IPS-18c (cell line): ENCODE results near the gene SH3BP5.
A peak's percentile ranks its signal among the peaks of the same experiment; 100 is the strongest.

ENCODE experiments used
- H3K4me3 ChIP-seq: 2 replicates; pipeline ENCODE4 v1.7.0; 2013; ENCODE audit warnings: low read depth, mild to moderate bottlenecking, low read length, moderate library complexity; ENCODE audit not compliant: insufficient read depth
- H3K9me3 ChIP-seq: one replicate; pipeline ENCODE4 v1.6.1; 2013; ENCODE audit warnings: mild to moderate bottlenecking, low read length, moderate library complexity; ENCODE audit not compliant: control insufficient read depth, insufficient read depth

Gene SH3BP5

DNA sequence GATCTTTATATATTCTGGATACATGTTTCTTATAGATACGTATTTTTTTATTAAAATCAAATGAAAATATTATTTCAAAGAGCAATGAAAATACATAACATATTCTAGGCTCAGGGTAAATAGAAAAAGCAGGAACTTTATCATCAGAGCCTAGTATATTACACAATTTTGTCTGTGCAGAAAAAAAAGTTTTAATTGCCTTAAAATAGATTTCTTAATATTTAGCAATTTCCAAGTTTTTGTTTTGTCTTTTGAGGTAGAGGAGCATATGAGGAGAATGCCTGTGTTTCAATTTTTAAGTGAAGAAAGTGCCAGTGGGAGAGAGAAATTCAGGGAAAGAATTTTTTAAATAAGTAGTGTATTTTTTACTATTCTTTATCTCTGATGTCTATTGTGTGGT, 115.9 kb downstream of the SH3BP5 start:
- Histone ChIP-seq H3K4me3 (no peak overlapping the region), H3K9me3 (no peaks in the 10 kb centered on the region)

DNA sequence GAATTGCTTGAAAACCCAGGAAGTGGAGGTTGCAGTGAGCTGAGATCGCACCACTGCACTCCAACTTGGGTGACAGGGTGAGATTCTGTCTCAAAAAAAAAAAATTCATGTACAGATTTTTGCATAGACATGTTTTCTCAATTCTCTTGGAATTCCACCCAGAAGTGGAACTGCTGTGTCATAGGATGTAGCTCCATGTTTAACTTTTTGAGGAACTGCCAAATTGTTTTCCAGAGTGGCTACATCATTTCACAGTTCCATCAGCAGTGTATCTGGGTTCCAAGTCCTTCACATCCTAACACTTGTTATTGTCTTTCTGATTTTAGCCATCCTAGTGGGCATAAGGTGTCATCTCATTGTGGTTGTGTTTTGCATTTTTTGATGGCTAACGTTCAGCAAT, 116.4 kb downstream of the SH3BP5 start:
- Histone ChIP-seq H3K9me3 (no peaks in the 10 kb centered on the region), H3K4me3 (no peak overlapping the region)

DNA sequence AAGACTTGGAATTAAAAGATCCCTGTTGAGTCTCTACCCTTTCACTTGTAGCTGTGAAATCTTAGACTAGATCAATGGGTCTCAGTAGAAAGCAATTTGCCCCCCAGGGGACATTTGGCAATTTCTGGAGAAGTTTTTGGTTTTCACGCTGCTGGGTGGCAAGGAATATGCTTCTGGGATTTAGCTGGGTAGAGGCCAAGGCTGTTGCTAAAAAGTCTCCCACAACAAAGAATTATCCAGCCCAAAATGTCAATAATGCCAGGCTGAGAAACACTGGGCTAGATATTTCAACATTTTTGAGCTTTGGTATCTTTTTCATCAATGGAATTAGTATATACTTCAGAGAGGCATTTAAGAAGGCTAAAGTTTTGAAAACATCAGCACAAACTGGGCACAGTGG, 117.6 kb downstream of the SH3BP5 start:
- no peak overlapping the region for H3K4me3 ChIP-seq

DNA sequence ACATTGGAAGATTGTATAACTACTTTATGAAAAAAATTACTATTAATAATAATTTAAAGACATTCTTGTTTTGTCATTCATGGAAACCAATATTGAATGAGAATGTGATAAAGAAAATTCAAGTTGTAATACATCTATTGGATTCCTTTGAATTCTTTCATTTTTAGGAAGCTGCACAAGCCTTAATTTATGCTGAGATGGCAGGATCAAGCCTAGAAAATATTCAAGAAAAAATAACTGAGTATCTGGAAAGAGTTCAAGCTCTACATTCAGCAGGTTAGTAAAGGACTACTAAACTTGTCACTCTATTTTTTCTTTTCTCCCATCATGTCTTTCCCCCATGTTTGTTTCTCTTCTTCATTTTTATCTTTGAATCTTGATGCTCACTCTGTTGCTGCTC, 120.4 kb downstream of the SH3BP5 start:
- Histone ChIP-seq H3K4me3 (no peak overlapping the region), H3K9me3 (no peaks in the 10 kb centered on the region)

More for the DNA sequence above, 117.6 kb downstream of the SH3BP5 start:
- H3K9me3 ChIP-seq, result no peaks in the 10 kb centered on the region

DNA sequence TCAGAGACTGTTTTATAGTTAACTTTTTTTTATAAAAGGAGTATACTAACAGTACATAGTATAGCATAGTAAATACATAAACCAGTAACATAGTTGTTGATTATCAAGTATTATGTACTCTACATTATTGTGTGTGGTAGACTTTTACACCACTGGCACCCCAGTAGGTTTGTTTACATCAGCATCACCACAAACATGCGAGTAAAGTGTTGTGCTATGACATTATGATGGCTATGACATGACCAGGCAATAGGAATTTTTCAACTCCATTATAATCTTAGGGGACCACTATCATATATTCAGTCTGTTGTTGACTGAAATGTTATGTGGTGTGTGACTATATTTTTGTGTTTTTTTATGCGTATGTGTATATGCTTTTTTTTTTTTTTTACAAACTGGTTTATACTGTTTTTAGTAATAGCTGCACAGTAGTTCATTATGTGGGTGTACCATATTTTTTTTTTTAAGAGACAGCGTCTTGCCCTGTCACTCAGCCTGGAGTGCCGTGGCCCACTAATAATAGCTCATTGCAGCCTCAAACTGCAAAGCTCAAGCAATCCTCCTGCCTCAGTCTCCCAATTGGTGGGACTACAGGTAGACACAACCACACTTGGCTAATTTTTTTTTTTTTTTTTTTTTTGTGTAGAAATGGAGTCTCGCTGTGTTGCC, 124.4 kb downstream of the SH3BP5 start:
- Histone ChIP-seq H3K9me3 (no peaks in the 10 kb centered on the region), H3K4me3 (no peak overlapping the region)

DNA sequence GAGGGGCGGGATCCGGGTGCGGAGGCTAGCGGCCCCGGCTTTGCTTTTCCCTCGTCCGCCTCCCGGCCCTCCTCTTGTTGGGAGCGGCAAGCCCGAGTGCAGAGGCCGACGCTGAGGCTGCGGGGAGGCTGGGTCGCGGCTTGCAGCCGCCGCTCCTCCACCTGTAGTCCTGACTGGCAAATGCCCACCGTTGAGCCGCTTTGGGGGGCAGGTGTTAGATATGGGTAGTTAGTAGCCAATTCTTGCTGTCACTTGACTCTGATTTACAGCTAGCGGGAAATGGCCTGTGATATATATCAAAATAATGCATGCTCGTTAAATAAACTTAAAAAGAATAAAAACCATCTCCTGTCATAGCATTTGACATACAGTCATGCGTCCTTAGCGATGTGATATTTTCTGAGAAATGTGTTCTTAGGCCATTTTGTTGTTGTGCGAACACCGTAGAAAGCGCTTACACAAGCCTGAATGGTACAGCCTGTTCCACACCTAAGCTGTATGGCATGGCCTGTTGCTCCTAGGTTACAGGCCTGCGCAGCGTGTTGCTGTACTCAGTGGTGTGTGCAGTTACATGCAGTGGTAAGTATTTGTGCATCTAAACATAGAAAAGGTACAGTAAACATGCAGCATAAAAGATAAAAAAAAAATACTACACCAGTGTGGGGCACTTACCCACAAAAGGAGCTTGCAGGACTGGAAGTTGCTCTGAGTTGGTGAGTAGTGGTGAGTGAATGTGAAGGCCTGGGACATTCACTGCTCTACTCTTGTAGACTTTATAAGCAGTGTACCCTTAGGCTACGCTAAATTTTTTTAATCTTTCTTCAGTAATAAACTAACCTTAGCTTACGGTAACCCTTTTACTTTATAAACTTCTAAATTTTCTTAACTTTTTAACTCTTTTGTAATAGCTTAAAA, 125.5 kb downstream of the SH3BP5 start:
- Histone ChIP-seq H3K9me3 (no peaks in the 10 kb centered on the region), H3K4me3 (peak overlapping the region; percentile 91)

DNA sequence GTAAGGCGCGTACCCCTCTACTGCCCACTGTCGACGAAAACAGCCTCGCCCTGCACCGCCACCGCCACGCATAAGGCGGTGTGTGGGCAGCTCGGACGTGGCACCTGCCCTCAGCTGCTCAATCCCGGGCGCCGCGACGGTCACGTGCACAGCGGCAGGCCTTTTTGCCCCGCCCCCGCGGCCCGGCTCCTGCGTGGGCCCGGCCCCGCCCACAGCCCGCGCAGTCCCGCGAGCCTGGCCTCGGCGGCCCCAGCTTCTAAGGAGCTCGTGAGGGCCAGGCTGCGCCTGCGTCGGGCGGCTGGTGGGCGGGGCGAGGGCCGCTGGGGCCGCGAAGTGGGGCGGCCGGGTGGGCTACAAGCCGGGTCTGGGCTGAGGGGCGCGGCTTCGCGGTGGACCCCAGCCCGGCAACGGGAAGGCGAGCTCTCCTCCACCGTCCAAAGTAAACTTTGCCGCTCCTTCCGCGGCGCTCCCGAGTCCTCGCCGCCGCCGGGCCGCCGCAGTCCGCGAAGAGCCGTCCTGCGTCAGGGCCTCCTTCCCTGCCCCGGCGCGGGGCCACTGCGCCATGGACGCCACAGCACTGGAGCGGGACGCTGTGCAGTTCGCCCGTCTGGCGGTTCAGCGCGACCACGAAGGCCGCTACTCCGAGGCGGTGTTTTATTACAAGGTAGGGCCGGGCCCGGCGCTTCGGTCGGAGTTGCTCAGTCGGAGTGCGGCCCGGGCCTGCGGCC, 126.3 kb downstream of the SH3BP5 start, which contains the start of gene CAPN7:
CAPN7 (plus strand) TSS at position 313 of the 728 bp plus-strand sequence; CDS start at position 563, 250 bp downstream.
- Histone ChIP-seq H3K4me3 (peak within 1 kb of the TSS; percentile 91), H3K9me3 (no peaks in the 10 kb centered on the region)

DNA sequence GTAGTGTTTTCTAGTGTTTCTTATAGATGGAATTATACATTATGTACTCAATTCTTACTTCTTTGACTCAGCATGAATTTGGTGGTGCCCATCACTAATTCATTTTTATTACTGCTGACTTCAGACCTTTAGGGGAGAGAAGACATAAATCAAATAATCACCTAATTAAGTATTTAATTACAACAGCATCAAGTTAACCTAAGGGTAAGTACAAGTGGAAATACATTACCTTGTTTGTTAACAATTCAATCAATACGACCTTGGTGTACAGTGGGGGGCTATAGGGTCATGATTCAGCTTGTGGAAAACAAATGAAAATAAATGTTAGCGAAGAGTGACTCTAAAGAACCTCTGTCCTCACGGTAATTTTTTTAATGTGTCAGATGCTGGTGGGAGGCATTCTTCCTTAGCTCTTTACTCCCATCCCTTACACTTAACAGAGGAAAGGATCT, 126.9 kb downstream of the SH3BP5 start:
- H3K9me3 ChIP-seq, result no peaks in the 10 kb centered on the region
- peak overlapping the region; percentile 91 for H3K4me3 ChIP-seq
